ENCODE measurements around the gene ASIC3.
A peak's percentile ranks its signal among the peaks of the same experiment; 100 is the strongest.

Gene ASIC3

GRCh38 chr7:151058781-151059366, 10.5 kb downstream of the ASIC3 start:
- no peak for DNase-seq

DNA sequence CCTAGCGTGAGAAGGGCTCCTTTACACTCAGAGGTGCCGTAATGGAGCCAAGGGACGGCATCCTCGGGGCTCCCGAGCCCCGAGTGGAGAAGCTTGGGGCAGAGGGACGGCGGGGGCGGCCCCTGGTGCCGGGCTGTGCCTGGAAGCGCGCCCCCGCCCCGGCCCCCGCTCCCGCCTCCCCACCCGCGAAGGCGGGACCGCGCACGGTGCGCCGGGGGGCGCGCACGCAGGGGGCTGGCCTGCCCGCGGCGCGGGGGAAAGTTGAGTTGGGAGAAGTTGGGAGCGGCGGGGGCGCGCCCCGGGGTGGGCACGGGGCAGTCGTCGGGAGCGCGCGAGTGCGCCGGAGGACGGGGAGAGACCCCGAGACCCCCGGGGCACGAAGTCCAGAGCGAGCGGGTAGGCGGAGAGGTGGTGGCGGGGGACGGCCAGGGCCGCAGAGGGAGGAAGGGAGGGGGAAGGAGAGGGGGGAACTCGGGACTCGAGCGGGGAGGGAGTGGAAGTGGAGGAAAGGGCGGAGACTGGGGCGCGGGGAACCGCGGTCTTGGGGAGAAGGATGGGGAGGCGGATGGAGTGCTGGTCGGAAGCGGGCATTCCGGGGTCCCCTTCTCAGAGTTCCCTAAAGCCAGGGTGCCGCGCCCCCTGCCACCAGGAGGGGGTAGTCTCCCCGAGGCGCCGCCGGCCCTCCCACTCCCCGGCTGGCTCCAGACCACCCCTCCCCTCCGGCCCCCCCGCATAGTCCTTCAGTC, 11.2 kb downstream of the ASIC3 start, which contains the start of gene SLC4A2:
Gene SLC4A2, plus strand, starts transcription at position 223 of the 746 bp plus-strand sequence. CDS start 2,399 bp downstream, outside the sequence.
- DNase-seq = peak; percentile 58 to 70

DNA sequence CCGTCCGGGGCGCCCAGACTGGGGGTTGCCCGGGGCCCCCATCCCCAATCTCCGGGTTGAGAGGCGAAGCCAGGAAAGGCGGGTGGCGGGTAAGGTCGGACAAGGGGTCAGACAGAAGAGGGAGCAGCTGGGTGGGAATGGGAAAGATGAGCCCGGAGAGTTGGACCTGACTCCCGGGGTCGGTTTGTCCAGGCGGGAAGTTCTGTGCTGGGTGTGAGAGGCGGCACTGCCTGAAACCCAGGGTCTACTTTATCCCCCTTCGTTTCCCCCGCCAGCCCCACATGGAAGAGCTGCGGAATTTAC, 11.7 kb downstream of the ASIC3 start:
- DNase-seq = no peak

GRCh38 chr7:151060416-151061212, 12.3 kb downstream of the ASIC3 start:
- no peak for DNase-seq

DNA sequence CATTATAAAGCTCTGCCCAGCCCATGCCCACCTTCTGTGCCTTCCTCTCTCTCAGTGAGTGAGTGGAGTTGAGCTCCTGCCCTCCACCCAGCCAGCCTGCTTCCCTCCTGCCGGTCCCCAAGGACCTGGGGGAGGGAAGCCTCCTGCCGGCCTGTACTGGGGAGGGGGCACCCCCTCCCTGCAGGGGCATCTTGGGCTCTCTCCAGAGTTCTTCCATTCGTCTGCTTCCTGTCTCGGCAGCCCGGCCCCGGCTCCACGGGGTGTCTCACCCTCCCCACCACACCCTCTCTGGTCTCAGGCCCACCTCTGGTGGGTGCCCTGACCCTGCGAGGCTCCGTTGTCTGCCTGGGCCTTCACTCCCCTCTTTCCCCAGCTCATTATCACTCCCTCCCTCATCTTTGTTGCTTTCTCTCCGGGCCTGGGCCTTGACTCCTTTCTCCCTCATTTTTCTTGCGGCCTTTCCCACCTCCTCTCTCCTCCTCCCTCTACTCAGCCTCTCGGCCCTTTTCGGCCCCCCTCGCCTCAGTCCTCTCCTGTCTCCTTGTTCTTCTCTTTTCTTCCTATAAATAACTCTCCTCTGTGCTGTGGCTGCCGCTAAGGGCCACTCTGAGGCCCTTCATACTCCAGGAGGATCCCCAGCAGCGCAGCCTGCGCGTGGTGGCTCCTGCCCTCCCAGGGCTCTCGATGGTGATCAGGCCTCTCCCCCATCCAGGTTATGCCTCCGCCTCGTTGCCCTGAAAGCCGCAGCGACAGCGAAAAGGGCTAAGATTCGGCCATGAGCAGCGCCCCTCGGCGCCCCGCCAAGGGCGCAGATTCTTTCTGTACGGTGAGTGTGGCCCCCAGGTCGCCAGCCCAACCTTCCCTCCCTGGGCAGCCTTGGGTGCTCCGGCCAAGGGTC, 13.1 kb downstream of the ASIC3 start:
- DNase-seq = peak; percentile 51 to 80

DNA sequence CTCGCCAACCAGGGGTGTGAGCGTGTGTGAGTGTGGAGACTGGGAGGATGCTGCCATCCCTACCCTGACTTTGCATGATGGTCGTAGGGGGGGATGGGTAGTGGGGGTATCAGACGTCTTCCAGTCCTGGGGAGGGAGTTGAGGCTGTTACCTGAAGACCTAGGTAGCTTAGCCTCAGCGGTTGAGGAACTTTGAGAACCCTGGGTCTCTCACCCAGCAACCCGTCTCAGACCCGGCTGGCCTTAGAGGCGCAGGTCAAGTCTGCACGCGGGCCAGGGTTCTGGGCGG, 13.7 kb downstream of the ASIC3 start:
- no peak for DNase-seq

DNA sequence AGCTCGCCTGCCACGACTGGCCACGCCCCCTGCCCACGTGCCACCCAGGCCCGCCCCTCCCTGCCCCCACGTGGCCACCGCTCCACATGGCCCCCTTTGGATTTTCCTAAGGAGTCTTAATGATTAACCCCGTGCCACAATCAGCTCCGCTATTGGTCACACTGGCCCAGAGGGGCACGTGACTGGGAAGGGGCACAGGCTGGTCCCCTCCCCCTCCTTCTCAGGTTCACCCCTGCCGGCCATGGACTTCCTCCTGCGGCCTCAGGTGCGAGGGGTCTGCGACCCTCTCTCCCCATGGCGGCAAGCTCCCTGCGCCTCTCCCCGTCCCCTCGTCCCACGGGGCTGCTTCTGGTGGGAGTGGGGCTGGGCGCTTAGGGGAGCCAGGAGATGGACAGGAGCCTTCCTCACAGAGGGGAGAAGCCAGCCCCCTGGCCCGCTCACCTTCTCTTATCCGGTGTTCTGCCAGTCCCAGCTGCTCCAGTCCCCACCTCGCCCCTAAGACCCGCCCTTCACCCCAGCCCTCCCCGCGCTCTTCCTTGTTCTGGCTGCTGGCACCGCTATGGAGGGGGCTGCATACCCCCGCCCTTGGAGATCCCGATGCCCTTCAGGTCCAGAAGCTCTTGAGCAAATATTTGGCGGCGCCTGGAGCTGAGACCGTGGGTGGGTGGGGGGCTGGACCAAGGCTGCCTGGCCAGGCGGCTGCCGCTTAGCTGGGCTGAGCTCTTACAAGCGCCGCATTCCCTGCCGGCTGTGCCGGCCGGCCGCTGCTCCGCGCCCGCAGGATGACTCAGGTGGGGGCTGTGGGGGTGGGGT, 14.3 kb downstream of the ASIC3 start:
- peak in 1 of 2 experiments; percentile 33 for DNase-seq

- no peak for DNase-seq
Measured at GRCh38 chr7:151063212-151063561, 14.9 kb downstream of the ASIC3 start.

- no peak for DNase-seq
Measured at GRCh38 chr7:151064454-151064853, 16.1 kb downstream of the ASIC3 start.

- no peak for DNase-seq
Measured at GRCh38 chr7:151064993-151065392, 16.7 kb downstream of the ASIC3 start.

DNA sequence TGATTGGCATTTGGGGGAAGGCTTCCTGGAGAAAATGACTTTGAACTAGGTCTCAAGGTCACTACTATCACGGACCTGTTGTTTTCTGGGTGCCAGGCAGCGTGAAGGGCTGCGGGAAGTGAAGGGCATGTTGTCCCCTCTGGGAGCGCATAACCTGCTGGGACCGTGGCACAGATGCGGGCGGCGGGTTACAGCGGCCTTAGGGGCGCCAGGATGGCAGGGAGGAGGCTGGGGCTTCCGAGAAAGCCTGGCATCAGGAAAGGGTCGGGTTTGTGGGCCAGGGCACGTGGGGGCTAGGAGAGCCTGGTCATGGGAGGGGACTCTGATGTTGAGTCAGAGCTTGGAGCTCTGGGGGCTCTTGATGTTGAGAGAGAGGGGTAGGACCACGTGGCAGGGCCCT, 17.2 kb downstream of the ASIC3 start:
- no peak for DNase-seq

DNA sequence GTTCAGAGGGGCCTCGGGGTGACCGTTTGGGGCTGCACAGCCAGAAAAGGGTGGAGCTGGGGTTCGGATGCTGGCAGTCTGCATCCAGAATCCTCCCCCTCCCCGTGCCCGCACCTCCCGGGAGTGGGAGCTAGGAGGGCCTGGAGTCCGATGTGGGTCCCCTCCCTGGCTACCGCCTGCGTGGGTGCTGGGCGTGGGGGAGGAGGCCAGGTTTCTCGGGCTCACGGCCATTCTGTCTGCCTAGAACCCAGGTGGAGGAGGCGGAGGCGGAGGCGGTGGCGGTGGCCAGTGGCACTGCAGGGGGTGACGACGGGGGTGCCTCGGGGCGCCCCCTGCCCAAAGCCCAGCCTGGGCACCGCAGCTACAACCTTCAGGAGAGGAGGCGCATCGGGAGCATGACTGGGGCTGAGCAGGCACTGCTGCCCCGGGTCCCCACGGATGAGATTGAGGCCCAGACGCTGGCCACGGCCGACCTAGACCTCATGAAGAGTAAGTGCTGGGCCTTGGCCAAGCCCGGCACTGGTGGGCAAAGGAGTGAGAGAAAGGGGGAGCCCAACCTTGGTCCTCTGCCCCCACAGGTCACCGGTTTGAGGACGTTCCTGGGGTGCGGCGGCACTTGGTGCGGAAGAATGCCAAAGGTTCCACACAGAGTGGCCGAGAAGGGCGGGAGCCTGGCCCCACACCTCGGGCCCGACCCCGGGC, 18.1 kb downstream of the ASIC3 start:
- no peak for DNase-seq

DNA sequence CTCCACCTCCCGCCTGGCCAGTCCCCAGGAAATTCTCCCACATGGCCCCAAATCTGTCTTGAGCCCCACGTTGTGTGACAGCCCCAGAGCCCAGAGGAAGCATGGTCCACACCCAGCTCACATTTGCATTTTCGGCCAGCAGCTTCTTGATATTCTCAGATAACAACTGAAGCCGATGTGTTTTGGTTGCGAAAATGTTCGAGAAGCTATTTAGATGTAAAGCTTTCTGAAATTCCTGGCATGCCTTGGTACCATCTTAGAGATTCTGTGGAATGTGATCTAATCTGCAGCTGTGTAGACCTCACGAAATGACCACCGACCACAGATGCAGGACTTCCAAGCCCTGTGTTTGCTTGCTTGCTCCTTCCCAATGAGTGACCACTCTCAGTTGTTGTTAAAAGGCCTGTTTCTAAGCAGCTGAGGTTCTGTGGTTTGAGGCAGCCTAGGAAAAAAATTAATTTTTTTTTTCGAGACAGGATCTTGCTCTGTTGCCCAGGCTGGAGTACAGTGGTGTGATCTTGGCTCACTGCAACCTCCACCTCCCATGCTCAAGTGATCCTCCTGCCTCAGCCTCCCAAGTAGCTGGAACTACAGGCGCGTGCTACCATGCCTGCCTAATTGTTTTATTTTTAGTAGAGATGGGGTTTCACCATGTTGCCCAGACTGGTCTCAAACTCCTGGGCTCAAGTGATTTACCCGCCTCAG, 19.9 kb downstream of the ASIC3 start:
- DNase-seq = no peak

DNA sequence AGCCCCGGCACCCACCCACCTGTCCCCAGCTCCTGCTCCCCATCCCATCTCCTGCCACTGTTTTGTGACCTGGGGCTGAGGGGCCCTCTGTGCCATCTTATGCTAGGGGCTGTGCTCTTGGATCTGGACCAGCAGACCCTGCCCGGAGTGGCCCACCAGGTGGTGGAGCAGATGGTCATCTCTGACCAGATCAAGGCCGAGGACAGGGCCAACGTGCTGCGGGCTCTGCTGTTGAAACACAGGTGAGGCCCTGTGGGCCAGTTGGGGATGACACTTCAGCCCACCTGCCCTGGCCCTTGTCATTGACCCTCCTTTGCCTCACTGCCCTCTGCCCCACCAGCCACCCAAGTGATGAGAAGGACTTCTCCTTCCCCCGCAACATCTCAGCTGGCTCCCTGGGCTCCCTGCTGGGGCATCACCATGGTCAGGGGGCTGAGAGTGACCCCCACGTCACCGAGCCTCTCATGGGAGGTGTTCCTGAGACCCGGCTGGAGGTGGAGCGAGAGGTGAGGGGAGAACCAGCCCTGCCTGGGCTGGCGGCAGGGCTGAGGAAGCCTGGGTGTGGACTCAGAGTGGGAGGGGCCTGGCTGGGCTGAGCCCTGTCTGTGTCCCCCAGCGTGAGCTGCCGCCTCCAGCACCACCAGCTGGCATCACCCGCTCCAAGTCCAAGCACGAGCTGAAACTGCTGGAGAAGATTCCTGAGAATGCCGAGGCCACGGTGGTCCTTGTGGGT, 21.7 kb downstream of the ASIC3 start:
- no peak for DNase-seq

GRCh38 chr7:151070574-151070960, 22.2 kb downstream of the ASIC3 start:
- DNase-seq = no peak

- no peak for DNase-seq
Measured at GRCh38 chr7:151071032-151071866, 22.9 kb downstream of the ASIC3 start.

DNA sequence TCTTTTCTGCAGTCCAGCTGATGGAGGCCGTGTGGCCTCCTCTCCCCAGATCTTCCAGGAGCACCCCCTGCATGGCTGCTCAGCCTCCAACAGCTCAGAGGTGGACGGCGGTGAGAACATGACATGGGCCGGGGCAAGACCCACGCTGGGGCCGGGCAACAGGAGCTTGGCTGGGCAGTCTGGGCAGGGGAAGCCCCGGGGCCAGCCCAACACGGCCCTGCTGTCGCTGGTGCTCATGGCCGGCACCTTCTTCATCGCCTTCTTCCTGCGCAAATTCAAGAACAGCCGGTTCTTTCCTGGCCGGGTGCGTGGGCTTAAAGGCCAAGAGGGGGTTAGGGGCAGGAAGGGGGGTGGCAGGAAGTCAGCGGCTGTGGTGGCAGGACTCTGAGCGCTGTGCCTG, 25.7 kb downstream of the ASIC3 start:
- no peak for DNase-seq

DNA sequence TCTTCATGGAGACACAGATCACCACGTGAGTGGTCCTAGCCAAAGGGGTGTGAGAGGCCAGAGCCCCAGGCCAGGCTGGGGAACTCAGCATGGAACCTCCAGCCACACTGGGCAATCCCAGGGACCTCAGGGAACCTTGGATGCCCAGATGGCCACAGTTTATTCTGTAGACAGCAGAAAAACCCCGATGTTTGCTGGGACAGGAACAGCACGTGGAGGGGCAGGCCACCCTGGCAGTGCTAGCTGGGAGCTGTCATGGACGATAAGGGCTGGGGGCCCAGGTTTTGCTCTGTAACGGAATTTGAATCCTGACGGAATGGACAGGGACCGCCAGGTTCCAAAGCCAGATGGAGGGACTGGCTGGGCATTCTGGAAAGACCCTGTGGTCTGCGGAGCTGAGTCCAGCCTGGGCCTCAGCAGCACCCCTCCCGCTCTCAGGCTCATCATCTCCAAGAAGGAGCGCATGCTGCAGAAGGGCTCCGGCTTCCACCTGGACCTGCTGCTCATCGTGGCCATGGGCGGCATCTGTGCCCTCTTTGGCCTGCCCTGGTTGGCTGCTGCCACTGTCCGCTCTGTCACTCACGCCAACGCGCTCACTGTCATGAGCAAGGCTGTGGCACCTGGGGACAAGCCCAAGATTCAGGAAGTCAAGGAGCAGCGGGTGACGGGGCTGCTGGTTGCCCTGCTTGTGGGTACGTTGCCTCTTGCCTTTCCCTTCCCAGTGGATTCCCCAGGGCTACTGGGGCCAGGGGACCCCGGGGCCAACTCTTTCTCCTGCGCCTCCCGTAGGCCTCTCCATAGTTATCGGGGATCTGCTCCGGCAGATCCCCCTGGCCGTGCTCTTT, 26.7 kb downstream of the ASIC3 start:
- no peak for DNase-seq

- no peak for DNase-seq
Measured at GRCh38 chr7:151075662-151075971, 27.3 kb downstream of the ASIC3 start.

Data from NCI-H187 (cell line).